GM12872 (cell line): ENCODE measurements around the gene DYSF.

ENCODE experiments used
- TF ChIP-seq, protein P1 (sequence below): IDR thresholded peaks from 3 replicates; pipeline ENCODE4 v1.5.1; 2011; ENCODE audit warnings: low read depth, mild to moderate bottlenecking, low read length, moderate library complexity; ENCODE audit not compliant: insufficient read depth

The DYSF gene

GRCh38 chr2:71477231-71477691 lies 23.9 kb downstream of the DYSF start:
- TF ChIP-seq, protein P1, sequence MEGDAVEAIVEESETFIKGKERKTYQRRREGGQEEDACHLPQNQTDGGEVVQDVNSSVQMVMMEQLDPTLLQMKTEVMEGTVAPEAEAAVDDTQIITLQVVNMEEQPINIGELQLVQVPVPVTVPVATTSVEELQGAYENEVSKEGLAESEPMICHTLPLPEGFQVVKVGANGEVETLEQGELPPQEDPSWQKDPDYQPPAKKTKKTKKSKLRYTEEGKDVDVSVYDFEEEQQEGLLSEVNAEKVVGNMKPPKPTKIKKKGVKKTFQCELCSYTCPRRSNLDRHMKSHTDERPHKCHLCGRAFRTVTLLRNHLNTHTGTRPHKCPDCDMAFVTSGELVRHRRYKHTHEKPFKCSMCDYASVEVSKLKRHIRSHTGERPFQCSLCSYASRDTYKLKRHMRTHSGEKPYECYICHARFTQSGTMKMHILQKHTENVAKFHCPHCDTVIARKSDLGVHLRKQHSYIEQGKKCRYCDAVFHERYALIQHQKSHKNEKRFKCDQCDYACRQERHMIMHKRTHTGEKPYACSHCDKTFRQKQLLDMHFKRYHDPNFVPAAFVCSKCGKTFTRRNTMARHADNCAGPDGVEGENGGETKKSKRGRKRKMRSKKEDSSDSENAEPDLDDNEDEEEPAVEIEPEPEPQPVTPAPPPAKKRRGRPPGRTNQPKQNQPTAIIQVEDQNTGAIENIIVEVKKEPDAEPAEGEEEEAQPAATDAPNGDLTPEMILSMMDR = no peak

GRCh38 chr2:71478806-71479205 lies 25.4 kb downstream of the DYSF start:
- TF ChIP-seq, protein P1 = no peak

DNA sequence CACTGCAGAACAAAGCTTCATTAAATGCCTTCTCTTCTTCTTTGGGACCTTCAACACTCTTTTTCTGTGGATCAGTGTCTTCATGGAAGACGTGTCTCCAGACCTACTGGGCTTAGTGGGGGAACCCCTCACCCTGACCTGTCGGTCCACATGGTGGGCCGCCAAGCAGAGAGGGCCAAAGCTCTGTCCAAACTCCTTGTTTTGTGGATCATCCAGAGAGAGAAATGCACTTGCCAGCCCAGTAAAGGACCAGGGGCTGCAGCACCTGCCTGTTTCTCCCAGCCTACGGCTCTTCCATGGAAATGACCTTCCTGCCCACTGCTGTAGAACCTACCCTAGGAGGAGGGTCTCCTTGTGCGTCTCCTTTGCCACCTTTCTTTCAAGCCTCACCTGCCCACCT lies 25.9 kb downstream of the DYSF start:
- TF ChIP-seq, protein P1 = no peak

GRCh38 chr2:71481111-71481510 lies 27.8 kb downstream of the DYSF start:
- TF ChIP-seq, protein P1 = no peak

GRCh38 chr2:71482055-71482454 lies 28.7 kb downstream of the DYSF start:
- TF ChIP-seq, protein P1 = no peak

GRCh38 chr2:71483246-71483645 lies 29.9 kb downstream of the DYSF start:
- TF ChIP-seq, protein P1 = no peak

- TF ChIP-seq, protein P1 = no peak
These were observed 31.0 kb downstream of the DYSF start for GRCh38 chr2:71484354-71484753.
